Endothelial cell of umbilical vein (primary cell): ENCODE results near the gene PAFAH2. TPM values are rescaled to one million over a fixed set of nuclear protein-coding genes. Genes with fewer than 3 reads are reported as not detected.

Source experiments
- BruUV-seq: library from RNA; stranded (reverse); fragments of 400-500 nt; replicated peaks from 2 replicates; lab custom pipeline; 2021; lab: Mats Ljungman, UMichigan
- CTCF ChIA-PET: fragments of 300-600, 350-600 bp; sonication (Branson Sonifier 250); formaldehyde crosslinking; loops from one replicate; lab custom pipeline; 2021; ENCODE audit warnings: antibody characterized with exemption, inconsistent platforms; lab: Charles Lee
- POLR2A ChIA-PET: fragments of 300-600, 350-600 bp; sonication (Branson Sonifier 250); formaldehyde crosslinking; loops from one replicate; lab custom pipeline; 2021; ENCODE audit warnings: antibody characterized with exemption, inconsistent platforms; lab: Charles Lee
- DNase-seq: peaks from one replicate; pipeline ENCODE4 v3.0.0-alpha.2; 2011; ENCODE audit warnings: low read depth, low spot score
- FAIRE-seq: peaks from 2 replicates; lab custom pipeline; 2011; peaks lifted over from hg19 to GRCh38; lab: Jason Lieb, UNC
- H2AFZ ChIP-seq: 2 replicates; pipeline ENCODE4 v1.6.0; 2012; ENCODE audit warnings: low read depth, low read length, control low read depth, inconsistent platforms
- H3K27ac ChIP-seq: 2 replicates; pipeline ENCODE4 v1.5.1; 2011; ENCODE audit warnings: low read depth, mild to moderate bottlenecking, control low read depth, low read length, moderate library complexity; ENCODE audit not compliant: insufficient read depth
- H3K27me3 ChIP-seq, 2 experiments: 2 replicates each; pipeline versions ENCODE4 v1.6.0 to v1.6.1; 2011; ENCODE audit warnings: low read length in 2 of 2, mixed read lengths in 1 of 2; ENCODE audit not compliant: control insufficient read depth in 2 of 2, insufficient read depth in 2 of 2
- H3K36me3 ChIP-seq, 2 experiments: 2 replicates in 1 of 2; 3 replicates in 1 of 2; pipeline ENCODE4 v1.5.1; 2011; ENCODE audit warnings: low read length in 2 of 2, mild to moderate bottlenecking in 1 of 2, moderate library complexity in 1 of 2; ENCODE audit not compliant: control insufficient read depth in 2 of 2, insufficient read depth in 2 of 2; ENCODE audit errors: extremely low read depth in 1 of 2
- H3K4me1 ChIP-seq: 3 replicates; pipeline ENCODE4 v1.5.1; 2011; ENCODE audit warnings: mild to moderate bottlenecking, low read length; ENCODE audit not compliant: control insufficient read depth, insufficient read depth; ENCODE audit errors: extremely low read depth
- H3K4me2 ChIP-seq: 2 replicates; pipeline ENCODE4 v1.6.1; 2011; ENCODE audit warnings: low read length, control low read depth, mixed read lengths; ENCODE audit not compliant: insufficient read depth
- H3K4me3 ChIP-seq, 3 experiments: fragments of 200-600 bp in 1 of 3; sonication (generic), shearing (Covaris generic) in 1 of 3; replicated peaks in 1 of 3; 2 replicates each; pipeline ENCODE4 v1.5.1; 2011 to 2016; ENCODE audit warnings: control low read depth in 3 of 3, low read length in 3 of 3, mild to moderate bottlenecking in 2 of 3, inconsistent platforms in 1 of 3, low read depth in 1 of 3, moderate library complexity in 1 of 3; ENCODE audit not compliant: insufficient read depth in 1 of 3
- H3K79me2 ChIP-seq: 2 replicates; pipeline ENCODE4 v1.6.0; 2012; ENCODE audit warnings: low read length, inconsistent platforms; ENCODE audit not compliant: control insufficient read depth, insufficient read depth
- H3K9ac ChIP-seq: replicated peaks from 2 replicates; pipeline ENCODE3; 2011; ENCODE audit warnings: low read length, control low read depth; ENCODE audit not compliant: insufficient read depth; ENCODE audit errors: extremely low read depth
- H3K9me1 ChIP-seq: replicated peaks from 3 replicates; pipeline ENCODE4 v1.6.0; 2011; ENCODE audit warnings: mild to moderate bottlenecking, low read length; ENCODE audit not compliant: control insufficient read depth, insufficient read depth; ENCODE audit errors: extremely low read depth
- H3K9me3 ChIP-seq: replicated peaks from 2 replicates; pipeline ENCODE4 v1.5.1; 2012; ENCODE audit warnings: low read length, inconsistent platforms; ENCODE audit not compliant: control insufficient read depth, insufficient read depth
- H4K20me1 ChIP-seq: replicated peaks from 2 replicates; pipeline ENCODE3; 2011; ENCODE audit warnings: mild to moderate bottlenecking, low read length; ENCODE audit not compliant: control insufficient read depth, insufficient read depth; ENCODE audit errors: extremely low read depth
- CTCF ChIP-seq, 2 donors: IDR thresholded peaks; 1 replicate in 1 of 2; 2 replicates in 1 of 2; pipeline ENCODE4 v1.5.1; 2011; ENCODE audit warnings: low read length in 2 of 2, mild to moderate bottlenecking in 2 of 2, moderate library complexity in 2 of 2, control low read depth in 1 of 2, inconsistent platforms in 1 of 2, low read depth in 1 of 2; ENCODE audit not compliant: insufficient read depth in 1 of 2; ENCODE audit errors: extremely low read depth in 1 of 2
- EZH2 ChIP-seq: IDR thresholded peaks from 2 replicates; pipeline ENCODE4 v1.6.1; 2012; ENCODE audit warnings: borderline replicate concordance, low read depth, mild to moderate bottlenecking, moderate library complexity, low read length, inconsistent platforms; ENCODE audit not compliant: severe bottlenecking
- FOS ChIP-seq: IDR thresholded peaks from 2 replicates; pipeline ENCODE4 v1.6.1; 2011; ENCODE audit warnings: mild to moderate bottlenecking, low read length, moderate library complexity, borderline replicate concordance; ENCODE audit not compliant: insufficient read depth
- GATA2 ChIP-seq: IDR thresholded peaks from 2 replicates; pipeline ENCODE4 v1.7.0; 2011; ENCODE audit warnings: low read depth, mild to moderate bottlenecking, moderate library complexity, mixed read lengths, low read length; ENCODE audit not compliant: insufficient read length, insufficient read depth
- JUN ChIP-seq: IDR thresholded peaks from 2 replicates; pipeline ENCODE4 v1.6.1; 2011; ENCODE audit warnings: borderline replicate concordance, low read depth; ENCODE audit not compliant: insufficient read length, insufficient read depth
- MAX ChIP-seq: IDR thresholded peaks from 2 replicates; pipeline ENCODE4 v1.6.1; 2011; ENCODE audit not compliant: insufficient read depth, insufficient read length
- MYC ChIP-seq: IDR thresholded peaks from one replicate; pipeline ENCODE4 v1.6.1; 2011; ENCODE audit warnings: mild to moderate bottlenecking, low read depth, low read length
- POLR2A ChIP-seq: IDR thresholded peaks from 2 replicates; pipeline ENCODE4 v1.6.1; 2012; ENCODE audit warnings: low read depth, mild to moderate bottlenecking, control low read depth, low read length
- POLR2AphosphoS5 ChIP-seq: IDR thresholded peaks from 2 replicates; pipeline ENCODE4 v1.6.1; 2012; ENCODE audit warnings: low read depth, mild to moderate bottlenecking, control low read depth, low read length, moderate library complexity; ENCODE audit not compliant: insufficient read depth
- dilution Hi-C: fragments of 300-500 bp; cut with MboI; formaldehyde crosslinking; loops from one replicate; pipeline ENCODE4 v1.15.0; 2019; ENCODE audit warnings: low sequenced_read_pairs; ENCODE audit not compliant: extremely low pct_ligation_motif_present
- intact Hi-C: fragments of 100-400 bp; cut with micrococcal nuclease; formaldehyde crosslinking; loops from one replicate; pipeline ENCODE4 v1.10.0; 2022
- polyA plus RNA-seq, 4 experiments: library from polyadenylated mRNA; depleted of rRNA in 3 of 4; stranded (reverse) in 3 of 4; unstranded in 1 of 4; fragments of >200 nt; gene quantifications; 2 replicates each; pipeline versions ENCODE4 v1.2.1 to v1.2.3, GENCODE V29; 2011 to 2012; ENCODE audit warnings: missing spikeins in 1 of 4
- total RNA-seq: library from RNA; stranded (reverse); gene quantifications from 2 replicates; pipeline ENCODE4 v1.2.3, GENCODE V29; 2021

The PAFAH2 gene
- total and polyA plus RNA-seq, 2 donors (not counting 3 experiments of a cell fraction or from before 2014, with no cell fraction given), result 6.0 to 6.9 TPM

DNA sequence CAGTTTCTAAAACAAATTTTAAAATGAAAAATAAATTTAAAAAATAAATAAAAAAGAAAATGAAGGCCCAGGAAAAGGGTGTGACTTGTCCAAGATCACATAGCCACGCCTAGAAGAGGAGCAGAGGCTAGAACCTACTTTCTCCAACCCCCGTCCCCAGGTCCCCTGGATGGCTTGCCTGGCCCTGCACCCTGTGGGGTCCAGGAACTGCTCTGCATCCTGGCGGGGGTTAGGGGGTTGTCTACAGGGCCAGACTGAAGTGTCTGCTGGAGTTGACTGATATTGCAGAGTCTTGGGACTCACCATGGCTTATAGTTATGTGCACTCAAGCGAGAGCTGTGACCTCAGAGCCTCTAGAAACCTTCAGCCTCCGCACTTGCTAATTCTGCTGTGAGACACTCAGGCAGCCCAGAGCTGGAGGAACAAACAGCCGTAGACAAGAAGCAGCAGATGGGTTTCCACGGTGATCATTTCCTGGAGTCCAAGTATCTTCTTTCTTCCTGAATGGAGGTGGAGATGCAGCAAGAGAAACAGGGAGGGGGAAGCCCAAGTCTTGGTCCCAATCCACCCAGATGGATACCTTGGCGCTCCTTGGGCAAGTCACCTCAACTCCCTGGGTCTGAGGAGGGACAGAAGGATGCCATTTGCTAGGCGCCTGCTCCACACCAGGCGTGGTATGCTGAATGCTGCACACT is 18.5 kb upstream of the PAFAH2 start:
- Histone ChIP-seq H2AFZ (no peak overlapping the region), H3K36me3 (no peaks in the 10 kb centered on the region), H3K27me3 (peaks cover 2 to 3% of the 10 kb centered on the region in 2 experiments), H3K4me3 (no peak overlapping the region), H3K27ac (no peak overlapping the region), H4K20me1 (no peaks in the 10 kb centered on the region), H3K9ac (no peak overlapping the region), H3K4me2 (no peak overlapping the region), H3K4me1 (no peaks in the 10 kb centered on the region), H3K79me2 (no peaks in the 10 kb centered on the region), H3K9me1 (no peaks in the 10 kb centered on the region), H3K9me3 (no peaks in the 10 kb centered on the region)
- ChIA-PET CTCF (interaction anchor here (0.7 to 1.6 kb wide), 3 partner anchors 18 to 401 kb away, joined by 3 to 5 read pairs (median 3); partner anchors contain the start of gene PAFAH2), POLR2A (no interaction called here)
- dilution Hi-C loops, result no loop called here
- intact Hi-C loops, result no loop called here
- BruUV-seq, result no TSS peak
- DNase-seq (no peak), FAIRE-seq (no peak)
- TF ChIP-seq CTCF (IDR thresholded peaks at IDR 0.05; ENCODE audit: extremely low read depth in 1 of 2, insufficient read depth in 1 of 2, low read depth in 1 of 2, low read length in 2 of 2) (no peak), POLR2AphosphoS5 (no peak), POLR2A (no peak), MAX (no peak), EZH2 (no peak), MYC (no peak), FOS (no peak), GATA2 (no peak), JUN (no peak)
